ENCODE results near the gene ESRRG. TPM values are rescaled to one million over a fixed set of nuclear protein-coding genes. Genes with fewer than 3 reads are reported as not detected.
"Not testable (repeated sequence)": the region's sequence is repeated elsewhere in the genome, so short reads cannot be mapped to it uniquely, and the experiment has no call there.

The ESRRG gene
- total RNA-seq, 1 experiment from 2014 or later: 0.15 TPM

DNA sequence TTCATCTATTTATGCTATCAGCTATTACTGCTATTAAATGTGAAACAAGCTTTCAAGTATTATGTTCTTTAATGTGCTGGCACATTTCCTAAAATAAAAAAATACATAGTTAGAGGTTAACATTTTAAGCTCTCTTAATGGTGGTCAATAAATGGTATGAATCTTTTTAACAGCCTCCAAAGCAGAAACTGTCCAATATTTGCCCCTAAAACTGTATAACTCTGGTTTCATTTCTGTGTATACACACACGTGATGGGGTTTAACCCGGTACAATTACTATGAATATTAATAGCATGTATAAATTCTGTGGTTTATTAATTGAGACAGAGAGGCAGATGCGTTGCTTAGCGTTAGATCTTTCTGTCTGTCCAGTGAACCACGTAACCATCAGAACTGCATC, 2.2 kb downstream of the ESRRG start:
- Histone ChIP-seq H3K9me2 (replicated peaks; ENCODE audit: insufficient read depth, low read length) (no peaks in the 10 kb centered on the region), H3K27me3 (ENCODE audit: low read length) (no peaks in the 10 kb centered on the region), H3K79me2 (ENCODE audit: low read length) (no peaks in the 10 kb centered on the region)

DNA sequence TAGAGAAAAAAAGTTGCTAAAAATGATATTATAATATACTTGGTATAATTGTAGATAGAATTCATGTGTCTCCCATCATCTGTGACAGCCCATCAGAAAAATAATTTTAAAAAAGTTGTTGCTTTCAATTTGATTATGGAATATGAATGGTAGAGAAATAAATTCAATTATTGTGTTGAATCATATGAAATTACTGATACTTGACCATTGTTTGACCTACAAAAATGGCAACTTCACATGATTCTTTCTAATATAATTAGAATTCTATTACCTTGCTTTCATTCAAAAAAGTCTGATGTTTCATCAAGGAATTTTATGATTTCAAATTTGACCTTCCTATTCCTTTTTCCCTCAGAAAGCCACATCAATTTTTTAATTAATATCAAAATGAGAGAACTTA, 11.5 kb downstream of the ESRRG start:
- Histone ChIP-seq H3K36me3 (ENCODE audit: insufficient read depth, low read length) (no peaks in the 10 kb centered on the region), H3K27ac (ENCODE audit: low read length) (no peak overlapping the region), H3K4me2 (ENCODE audit: low read depth, low read length, poor library complexity, severe bottlenecking) (no peak overlapping the region), H3K27me3 (ENCODE audit: low read length) (no peaks in the 10 kb centered on the region), H2AFZ (ENCODE audit: low read length) (no peak overlapping the region), H3K9me3 (ENCODE audit: low read length) (no peaks in the 10 kb centered on the region), H3K4me1 (ENCODE audit: low read length) (no peaks in the 10 kb centered on the region), H3K9ac (ENCODE audit: low read length) (no peak overlapping the region), H3K79me2 (ENCODE audit: low read length) (no peaks in the 10 kb centered on the region), H3K4me3 (ENCODE audit: low read length) (no peak overlapping the region), H3K9me2 (replicated peaks; ENCODE audit: insufficient read depth, low read length) (no peaks in the 10 kb centered on the region), H4K20me1 (ENCODE audit: insufficient read depth, low read depth, low read length) (no peaks in the 10 kb centered on the region)
- DNase-seq: no peak

More for the DNA sequence above, 2.2 kb downstream of the ESRRG start:
- no peaks in the 10 kb centered on the region for H4K20me1 ChIP-seq (ENCODE audit: insufficient read depth, low read depth, low read length)
- no peak overlapping the region for H3K27ac ChIP-seq (ENCODE audit: low read length)
- H3K4me3 ChIP-seq (ENCODE audit: low read length): no peak overlapping the region
- H2AFZ ChIP-seq (ENCODE audit: low read length): no peak overlapping the region
- no peak overlapping the region for H3K9ac ChIP-seq (ENCODE audit: low read length)
- no peaks in the 10 kb centered on the region for H3K36me3 ChIP-seq (ENCODE audit: insufficient read depth, low read length)
- H3K9me3 ChIP-seq (ENCODE audit: low read length): no peaks in the 10 kb centered on the region
- no peak overlapping the region for H3K4me2 ChIP-seq (ENCODE audit: low read depth, low read length, poor library complexity, severe bottlenecking)
- no peak for DNase-seq
- H3K4me1 ChIP-seq (ENCODE audit: low read length): peaks cover 8% of the 10 kb centered on the region

DNA sequence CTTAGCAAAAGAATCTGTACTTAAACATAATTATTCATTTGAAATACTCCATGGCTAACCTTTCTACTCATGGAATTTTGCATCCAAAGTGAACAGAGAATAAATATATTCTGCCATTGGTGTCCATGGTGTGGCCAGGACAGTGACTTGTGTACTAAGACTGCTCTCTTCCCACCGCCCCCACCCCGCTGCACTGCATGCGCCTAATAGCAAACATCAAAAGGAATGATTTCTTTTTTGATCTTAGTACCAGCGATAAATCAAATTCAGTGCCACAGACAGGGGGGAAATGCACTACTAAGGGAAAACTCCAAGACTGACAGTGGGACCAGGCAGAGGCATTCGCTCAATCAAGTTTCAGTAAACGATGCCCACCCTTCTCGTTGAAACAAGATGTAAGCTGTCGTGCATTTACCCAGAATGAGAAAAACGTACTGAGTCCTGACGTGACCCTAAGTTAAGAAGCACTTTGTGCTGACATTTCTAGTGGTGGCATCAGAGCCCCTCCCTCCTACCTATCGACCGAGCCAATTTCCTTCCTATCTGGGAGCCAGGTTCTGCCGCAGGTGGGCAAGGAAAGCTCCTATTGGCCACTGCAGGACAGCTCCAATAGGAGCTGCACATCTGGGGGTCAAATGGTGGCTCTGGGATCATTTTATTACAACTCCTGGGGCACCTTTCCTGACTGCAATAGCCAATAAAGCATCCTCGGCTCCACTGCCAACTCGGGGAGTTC, 12.5 kb downstream of the ESRRG start:
- no peak overlapping the region for H3K4me2 ChIP-seq (ENCODE audit: low read depth, low read length, poor library complexity, severe bottlenecking)
- H3K9me3 ChIP-seq (ENCODE audit: low read length): no peaks in the 10 kb centered on the region
- no peaks in the 10 kb centered on the region for H3K27me3 ChIP-seq (ENCODE audit: low read length)
- no peak overlapping the region for H3K4me3 ChIP-seq (ENCODE audit: low read length)
- no peak overlapping the region for H3K27ac ChIP-seq (ENCODE audit: low read length)
- no peaks in the 10 kb centered on the region for H3K9me2 ChIP-seq (replicated peaks; ENCODE audit: insufficient read depth, low read length)
- H3K79me2 ChIP-seq (ENCODE audit: low read length): no peaks in the 10 kb centered on the region
- H2AFZ ChIP-seq (ENCODE audit: low read length): no peak overlapping the region
- H3K9ac ChIP-seq (ENCODE audit: low read length): no peak overlapping the region
- no peaks in the 10 kb centered on the region for H3K4me1 ChIP-seq (ENCODE audit: low read length)
- H3K36me3 ChIP-seq (ENCODE audit: insufficient read depth, low read length): no peaks in the 10 kb centered on the region
- no peak for DNase-seq
- no peaks in the 10 kb centered on the region for H4K20me1 ChIP-seq (ENCODE audit: insufficient read depth, low read depth, low read length)

DNA sequence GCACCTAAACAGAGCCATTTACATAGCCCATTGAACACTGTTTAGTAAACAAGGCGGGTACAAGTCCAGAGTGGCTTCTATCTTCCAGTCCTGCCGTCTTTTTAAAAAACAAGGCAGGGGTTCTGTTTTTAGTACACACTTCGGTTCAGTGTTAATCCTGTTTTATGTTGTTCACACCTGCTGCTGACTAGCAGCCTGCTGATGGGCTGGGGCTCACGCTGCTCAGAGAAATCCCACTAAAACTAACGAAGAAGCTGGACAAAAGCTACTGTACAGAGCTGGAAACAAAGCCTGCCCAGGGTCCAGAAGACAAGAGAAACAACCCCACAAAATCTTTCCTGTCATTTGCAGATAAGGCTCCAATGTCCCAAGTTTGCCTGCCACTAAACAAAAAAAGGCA, 13.2 kb downstream of the ESRRG start:
- Histone ChIP-seq H3K9me2 (replicated peaks; ENCODE audit: insufficient read depth, low read length) (no peaks in the 10 kb centered on the region), H3K9me3 (ENCODE audit: low read length) (no peaks in the 10 kb centered on the region), H3K4me2 (ENCODE audit: low read depth, low read length, poor library complexity, severe bottlenecking) (no peak overlapping the region), H4K20me1 (ENCODE audit: insufficient read depth, low read depth, low read length) (no peaks in the 10 kb centered on the region), H2AFZ (ENCODE audit: low read length) (no peak overlapping the region), H3K9ac (ENCODE audit: low read length) (no peak overlapping the region), H3K79me2 (ENCODE audit: low read length) (no peaks in the 10 kb centered on the region), H3K27ac (ENCODE audit: low read length) (no peak overlapping the region), H3K4me1 (ENCODE audit: low read length) (no peaks in the 10 kb centered on the region), H3K27me3 (ENCODE audit: low read length) (no peaks in the 10 kb centered on the region), H3K36me3 (ENCODE audit: insufficient read depth, low read length) (no peaks in the 10 kb centered on the region), H3K4me3 (ENCODE audit: low read length) (no peak overlapping the region)
- no peak for DNase-seq

DNA sequence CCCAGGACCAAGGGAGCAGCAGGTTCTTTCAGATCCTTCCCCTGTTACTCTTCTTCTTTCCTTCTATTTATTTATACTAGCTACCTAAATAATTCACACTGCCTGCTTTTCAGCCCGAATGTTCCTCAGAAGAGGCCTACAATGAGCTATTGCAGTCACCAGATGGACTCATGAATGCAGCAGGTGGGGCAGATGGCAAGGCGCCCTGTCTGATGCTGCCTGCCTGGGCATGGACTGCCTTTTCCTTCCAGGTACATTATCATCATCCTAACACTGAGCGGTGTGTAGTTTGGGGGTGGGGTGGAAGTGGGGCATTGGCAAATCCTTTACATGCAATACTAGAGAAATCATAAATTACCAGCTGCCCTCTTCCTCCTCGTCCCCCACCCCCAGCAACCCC, 17.6 kb downstream of the ESRRG start:
- Histone ChIP-seq H3K36me3 (ENCODE audit: insufficient read depth, low read length) (no peaks in the 10 kb centered on the region), H3K9me2 (replicated peaks; ENCODE audit: insufficient read depth, low read length) (no peaks in the 10 kb centered on the region), H3K27me3 (ENCODE audit: low read length) (no peaks in the 10 kb centered on the region), H3K9ac (ENCODE audit: low read length) (no peak overlapping the region), H2AFZ (ENCODE audit: low read length) (no peak overlapping the region), H3K9me3 (ENCODE audit: low read length) (no peaks in the 10 kb centered on the region), H3K4me2 (ENCODE audit: low read depth, low read length, poor library complexity, severe bottlenecking) (no peak overlapping the region), H3K79me2 (ENCODE audit: low read length) (no peaks in the 10 kb centered on the region), H3K4me3 (ENCODE audit: low read length) (no peak overlapping the region), H3K27ac (ENCODE audit: low read length) (no peak overlapping the region), H3K4me1 (ENCODE audit: low read length) (peaks cover 10% of the 10 kb centered on the region), H4K20me1 (ENCODE audit: insufficient read depth, low read depth, low read length) (no peaks in the 10 kb centered on the region)
- no peak for DNase-seq

DNA sequence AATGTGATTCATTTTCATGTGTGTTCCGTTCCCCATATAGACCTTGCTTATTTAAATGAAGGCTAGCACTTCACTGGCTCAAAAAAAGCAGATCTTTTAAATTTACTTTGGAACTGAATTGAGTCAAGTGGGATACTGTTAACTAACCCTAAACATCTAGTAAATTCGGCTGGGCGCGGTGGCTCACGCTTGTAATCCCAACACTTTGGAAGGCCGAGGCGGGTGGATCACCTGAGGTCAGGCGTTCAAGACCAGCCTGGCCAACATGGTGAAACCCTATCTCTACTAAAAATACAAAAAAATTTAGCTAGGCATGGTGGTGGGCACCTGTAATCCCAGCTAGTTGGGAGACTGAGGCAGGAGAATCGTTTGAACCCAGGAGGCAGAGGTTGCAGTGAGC, 19.2 kb downstream of the ESRRG start:
- not testable (repeated sequence) for H3K36me3 ChIP-seq (ENCODE audit: insufficient read depth, low read length); H3K4me3 ChIP-seq (ENCODE audit: low read length); H3K27ac ChIP-seq (ENCODE audit: low read length); H3K9me3 ChIP-seq (ENCODE audit: low read length); DNase-seq; H3K79me2 ChIP-seq (ENCODE audit: low read length); H3K9me2 ChIP-seq (replicated peaks; ENCODE audit: insufficient read depth, low read length); H3K9ac ChIP-seq (ENCODE audit: low read length); H2AFZ ChIP-seq (ENCODE audit: low read length); H3K4me2 ChIP-seq (ENCODE audit: low read depth, low read length, poor library complexity, severe bottlenecking); H3K4me1 ChIP-seq (ENCODE audit: low read length); H4K20me1 ChIP-seq (ENCODE audit: insufficient read depth, low read depth, low read length); H3K27me3 ChIP-seq (ENCODE audit: low read length)

DNA sequence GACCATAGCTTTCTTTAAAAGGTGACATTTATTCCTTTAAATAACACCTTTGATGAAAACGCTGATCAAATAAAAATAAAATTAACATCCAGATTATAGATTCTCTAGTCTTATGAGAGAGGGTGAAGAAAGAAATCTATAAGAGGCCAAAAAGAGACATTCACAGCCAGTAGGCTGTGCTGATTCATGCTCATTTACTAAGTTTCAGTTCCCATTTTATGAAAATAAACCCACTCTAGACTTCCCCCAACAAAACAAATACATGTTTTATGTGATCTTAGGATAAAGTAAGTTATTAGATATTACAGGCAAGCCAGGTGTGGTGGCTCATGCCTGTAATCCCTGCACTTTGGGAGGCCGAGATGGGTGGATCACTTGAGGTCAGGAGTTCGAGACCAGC, 21.1 kb downstream of the ESRRG start:
- DNase-seq: peak; percentile 66
- peaks cover 10% of the 10 kb centered on the region for H3K4me1 ChIP-seq (ENCODE audit: low read length)
- H3K9me3 ChIP-seq (ENCODE audit: low read length): no peaks in the 10 kb centered on the region
- H4K20me1 ChIP-seq (ENCODE audit: insufficient read depth, low read depth, low read length): no peaks in the 10 kb centered on the region
- H3K4me2 ChIP-seq (ENCODE audit: low read depth, low read length, poor library complexity, severe bottlenecking): no peak overlapping the region
- no peaks in the 10 kb centered on the region for H3K36me3 ChIP-seq (ENCODE audit: insufficient read depth, low read length)
- no peaks in the 10 kb centered on the region for H3K79me2 ChIP-seq (ENCODE audit: low read length)
- no peak overlapping the region for H3K4me3 ChIP-seq (ENCODE audit: low read length)
- H3K27ac ChIP-seq (ENCODE audit: low read length): no peak overlapping the region
- H3K27me3 ChIP-seq (ENCODE audit: low read length): no peaks in the 10 kb centered on the region
- no peaks in the 10 kb centered on the region for H3K9me2 ChIP-seq (replicated peaks; ENCODE audit: insufficient read depth, low read length)
- H2AFZ ChIP-seq (ENCODE audit: low read length): no peak overlapping the region
- H3K9ac ChIP-seq (ENCODE audit: low read length): no peak overlapping the region

DNA sequence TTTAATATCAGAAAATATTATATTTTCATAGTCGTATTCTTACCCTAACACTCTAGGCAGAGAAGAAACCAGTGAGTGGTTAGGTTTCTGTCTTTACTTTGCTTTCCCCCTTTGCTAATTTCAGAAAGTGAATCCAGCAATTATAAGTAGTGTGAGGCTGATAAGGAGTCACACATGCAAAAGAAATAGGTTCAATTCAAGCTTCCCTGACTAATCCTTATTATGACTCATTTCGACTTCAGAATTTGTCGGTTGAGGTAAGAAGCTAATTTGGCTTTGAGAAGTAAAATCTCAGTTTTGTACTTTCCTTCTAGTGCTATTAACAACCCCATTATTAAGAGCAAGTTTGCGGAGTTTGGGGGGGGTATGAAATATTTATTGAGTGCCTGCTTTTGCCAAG, 22.4 kb downstream of the ESRRG start:
- Histone ChIP-seq H3K27ac (ENCODE audit: low read length) (no peak overlapping the region), H3K4me2 (ENCODE audit: low read depth, low read length, poor library complexity, severe bottlenecking) (no peak overlapping the region), H3K36me3 (ENCODE audit: insufficient read depth, low read length) (no peaks in the 10 kb centered on the region), H3K4me3 (ENCODE audit: low read length) (no peak overlapping the region), H3K9me2 (replicated peaks; ENCODE audit: insufficient read depth, low read length) (no peaks in the 10 kb centered on the region), H3K9me3 (ENCODE audit: low read length) (no peaks in the 10 kb centered on the region), H3K79me2 (ENCODE audit: low read length) (no peaks in the 10 kb centered on the region), H3K27me3 (ENCODE audit: low read length) (no peaks in the 10 kb centered on the region), H4K20me1 (ENCODE audit: insufficient read depth, low read depth, low read length) (no peaks in the 10 kb centered on the region), H3K9ac (ENCODE audit: low read length) (no peak overlapping the region), H2AFZ (ENCODE audit: low read length) (no peak overlapping the region), H3K4me1 (ENCODE audit: low read length) (peaks cover 10% of the 10 kb centered on the region)
- no peak for DNase-seq
